ENCODE results near the gene FNDC11.

DNA sequence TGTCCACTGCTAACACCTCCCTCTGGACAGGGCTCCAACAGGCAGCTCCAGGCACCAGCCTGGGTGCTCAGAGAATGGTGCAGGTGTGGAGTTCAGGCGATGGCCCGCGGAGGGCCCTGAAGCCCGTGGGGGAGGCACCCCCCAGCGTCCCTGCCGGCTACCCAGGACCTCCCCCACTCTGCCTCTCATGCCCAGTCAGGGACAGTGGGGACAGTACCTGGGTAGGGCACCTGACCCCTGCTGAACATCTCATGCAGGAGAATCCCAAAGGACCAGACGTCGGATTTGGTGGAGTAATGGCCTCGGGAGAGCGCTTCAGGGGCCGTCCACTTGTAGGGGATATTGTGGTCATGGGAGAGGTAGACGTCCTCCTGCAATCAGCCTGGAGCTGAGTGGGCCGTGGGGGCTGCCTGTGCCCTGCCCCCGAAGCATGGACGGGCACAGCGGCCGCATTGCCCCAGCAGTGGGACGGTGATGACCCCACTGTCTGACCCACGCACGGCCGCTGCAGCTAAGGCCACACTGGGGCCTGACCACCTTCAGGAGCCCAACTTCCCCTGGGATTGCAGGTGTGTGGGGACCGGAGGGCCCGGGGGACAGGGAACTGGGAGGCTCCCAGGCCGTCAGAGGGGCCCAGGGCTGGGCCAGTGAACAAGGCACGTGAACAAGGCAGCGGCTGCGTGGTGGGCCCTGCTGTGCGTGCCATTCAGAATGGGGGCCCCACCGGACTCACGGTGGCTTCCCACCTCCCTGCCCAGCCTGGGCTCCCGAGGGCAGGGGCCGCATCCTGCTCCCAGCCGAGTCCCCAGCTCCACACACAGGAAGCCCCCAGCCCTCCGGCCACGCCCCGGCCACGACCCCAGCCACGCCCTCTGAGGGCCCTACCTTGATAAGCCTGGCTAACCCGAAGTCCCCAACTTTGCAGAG lies 23.8 kb upstream of the FNDC11 start:
- TF ChIP-seq, protein P1, sequence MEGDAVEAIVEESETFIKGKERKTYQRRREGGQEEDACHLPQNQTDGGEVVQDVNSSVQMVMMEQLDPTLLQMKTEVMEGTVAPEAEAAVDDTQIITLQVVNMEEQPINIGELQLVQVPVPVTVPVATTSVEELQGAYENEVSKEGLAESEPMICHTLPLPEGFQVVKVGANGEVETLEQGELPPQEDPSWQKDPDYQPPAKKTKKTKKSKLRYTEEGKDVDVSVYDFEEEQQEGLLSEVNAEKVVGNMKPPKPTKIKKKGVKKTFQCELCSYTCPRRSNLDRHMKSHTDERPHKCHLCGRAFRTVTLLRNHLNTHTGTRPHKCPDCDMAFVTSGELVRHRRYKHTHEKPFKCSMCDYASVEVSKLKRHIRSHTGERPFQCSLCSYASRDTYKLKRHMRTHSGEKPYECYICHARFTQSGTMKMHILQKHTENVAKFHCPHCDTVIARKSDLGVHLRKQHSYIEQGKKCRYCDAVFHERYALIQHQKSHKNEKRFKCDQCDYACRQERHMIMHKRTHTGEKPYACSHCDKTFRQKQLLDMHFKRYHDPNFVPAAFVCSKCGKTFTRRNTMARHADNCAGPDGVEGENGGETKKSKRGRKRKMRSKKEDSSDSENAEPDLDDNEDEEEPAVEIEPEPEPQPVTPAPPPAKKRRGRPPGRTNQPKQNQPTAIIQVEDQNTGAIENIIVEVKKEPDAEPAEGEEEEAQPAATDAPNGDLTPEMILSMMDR (IDR thresholded peaks at IDR 0.05): no peak
- TF ChIP-seq POLR2A (IDR thresholded peaks at IDR 0.05): no peak
